HG03066 (cell line): ENCODE results near the gene WHRN.

Experiments used
- ATAC-seq: cut with Tn5 transposase; IDR thresholded peaks from one replicate; pipeline ENCODE4 v1.9.1; 2021; ENCODE audit warnings: low read depth; ENCODE audit not compliant: unreplicated experiment

Gene WHRN

GRCh38 chr9:114404531-114404930 lies 100.7 kb downstream of the WHRN start:
- no peak for ATAC-seq

GRCh38 chr9:114403153-114403756 lies 102.0 kb downstream of the WHRN start:
- ATAC-seq, result no peak

GRCh38 chr9:114401344-114401743 lies 103.9 kb downstream of the WHRN start:
- ATAC-seq, result no peak

- ATAC-seq, result no peak
Measured at GRCh38 chr9:114400772-114401171, 104.5 kb downstream of the WHRN start.

GRCh38 chr9:114400219-114400618 lies 105.1 kb downstream of the WHRN start:
- ATAC-seq, result no peak

GRCh38 chr9:114399381-114399780 lies 105.9 kb downstream of the WHRN start:
- ATAC-seq, result no peak

- ATAC-seq, result peak; percentile 77
Measured at GRCh38 chr9:114397848-114398605, 107.2 kb downstream of the WHRN start.

GRCh38 chr9:114397219-114397847 lies 107.9 kb downstream of the WHRN start:
- no peak for ATAC-seq

- no peak for ATAC-seq
Measured at GRCh38 chr9:114396558-114397218, 108.6 kb downstream of the WHRN start.

- no peak for ATAC-seq
Measured at GRCh38 chr9:114395768-114396167, 109.5 kb downstream of the WHRN start.

- ATAC-seq, result no peak
Measured at GRCh38 chr9:114395334-114395617, 110.0 kb downstream of the WHRN start.

- ATAC-seq, result no peak
Measured at GRCh38 chr9:114394523-114395333, 110.5 kb downstream of the WHRN start.

GRCh38 chr9:114392749-114393112 lies 112.5 kb downstream of the WHRN start:
- no peak for ATAC-seq

- no peak for ATAC-seq
Measured at GRCh38 chr9:114390952-114391351, 114.3 kb downstream of the WHRN start.

- no peak for ATAC-seq
Measured at GRCh38 chr9:114389612-114390368, 115.5 kb downstream of the WHRN start.

- no peak for ATAC-seq
Measured at GRCh38 chr9:114388764-114389375, 116.4 kb downstream of the WHRN start.

- no peak for ATAC-seq
Measured at GRCh38 chr9:114388357-114388682, 117.0 kb downstream of the WHRN start.

GRCh38 chr9:114387680-114388356 lies 117.5 kb downstream of the WHRN start, which contains the start of gene AKNA:
TSS of gene AKNA (minus strand) at chr9:114387982. CDS start at chr9:114381333, 6,649 bp downstream.
- peak; percentile 24 for ATAC-seq
